ENCODE data around the gene KCNG1.

KCNG1 gene

GRCh38 chr20:51043811-51044210 is 20.9 kb upstream of the KCNG1 start:
- no peak overlapping the region for H3K27ac ChIP-seq (ENCODE audit: low read length)
- H3K4me2 ChIP-seq (ENCODE audit: low read depth, low read length) = no peak overlapping the region
- H2AFZ ChIP-seq (ENCODE audit: low read length) = no peak overlapping the region
- H3K79me2 ChIP-seq (ENCODE audit: low read length) = no peaks in the 10 kb centered on the region
- no peaks in the 10 kb centered on the region for H4K20me1 ChIP-seq (ENCODE audit: insufficient read depth, low read length)
- no peaks in the 10 kb centered on the region for H3K9me3 ChIP-seq (replicated peaks; ENCODE audit: insufficient read depth, low read length)
- H3K4me1 ChIP-seq (ENCODE audit: low read length) = no peaks in the 10 kb centered on the region
- H3K36me3 ChIP-seq (replicated peaks; ENCODE audit: insufficient read depth, low read length) = no peaks in the 10 kb centered on the region
- no peaks in the 10 kb centered on the region for H3K9me2 ChIP-seq (replicated peaks; ENCODE audit: insufficient read depth, low read length)
- TF ChIP-seq, protein P1, sequence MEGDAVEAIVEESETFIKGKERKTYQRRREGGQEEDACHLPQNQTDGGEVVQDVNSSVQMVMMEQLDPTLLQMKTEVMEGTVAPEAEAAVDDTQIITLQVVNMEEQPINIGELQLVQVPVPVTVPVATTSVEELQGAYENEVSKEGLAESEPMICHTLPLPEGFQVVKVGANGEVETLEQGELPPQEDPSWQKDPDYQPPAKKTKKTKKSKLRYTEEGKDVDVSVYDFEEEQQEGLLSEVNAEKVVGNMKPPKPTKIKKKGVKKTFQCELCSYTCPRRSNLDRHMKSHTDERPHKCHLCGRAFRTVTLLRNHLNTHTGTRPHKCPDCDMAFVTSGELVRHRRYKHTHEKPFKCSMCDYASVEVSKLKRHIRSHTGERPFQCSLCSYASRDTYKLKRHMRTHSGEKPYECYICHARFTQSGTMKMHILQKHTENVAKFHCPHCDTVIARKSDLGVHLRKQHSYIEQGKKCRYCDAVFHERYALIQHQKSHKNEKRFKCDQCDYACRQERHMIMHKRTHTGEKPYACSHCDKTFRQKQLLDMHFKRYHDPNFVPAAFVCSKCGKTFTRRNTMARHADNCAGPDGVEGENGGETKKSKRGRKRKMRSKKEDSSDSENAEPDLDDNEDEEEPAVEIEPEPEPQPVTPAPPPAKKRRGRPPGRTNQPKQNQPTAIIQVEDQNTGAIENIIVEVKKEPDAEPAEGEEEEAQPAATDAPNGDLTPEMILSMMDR (IDR thresholded peaks at IDR 0.05; ENCODE audit: low read length) = no peak
- TF ChIP-seq EZH2phosphoT487 (IDR thresholded peaks at IDR 0.05; ENCODE audit: low read length) = no peak
- no peak for TF ChIP-seq EZH2 (optimal IDR thresholded peaks at IDR 0.05; ENCODE audit: low read depth, low read length)
- no peaks in the 10 kb centered on the region for H3F3A ChIP-seq (ENCODE audit: insufficient read depth, low read length)
- no peak overlapping the region for H3K9ac ChIP-seq (ENCODE audit: low read length)
- no peak overlapping the region for H3K4me3 ChIP-seq (ENCODE audit: low read length)
- no peaks in the 10 kb centered on the region; the same call in 1 of the 2 replicates for H3K27me3 ChIP-seq (replicated peaks; ENCODE audit: insufficient read depth, low read length)
- no peak for DNase-seq

- Histone ChIP-seq H3K27me3 (replicated peaks; ENCODE audit: insufficient read depth, low read length) (no peaks in the 10 kb centered on the region; the same call in 1 of the 2 replicates), H4K20me1 (ENCODE audit: insufficient read depth, low read length) (no peaks in the 10 kb centered on the region), H3F3A (ENCODE audit: insufficient read depth, low read length) (no peaks in the 10 kb centered on the region), H3K27ac (ENCODE audit: low read length) (no peak overlapping the region), H3K4me1 (ENCODE audit: low read length) (no peaks in the 10 kb centered on the region), H3K79me2 (ENCODE audit: low read length) (no peaks in the 10 kb centered on the region), H3K9ac (ENCODE audit: low read length) (no peak overlapping the region), H3K9me2 (replicated peaks; ENCODE audit: insufficient read depth, low read length) (no peaks in the 10 kb centered on the region), H3K36me3 (replicated peaks; ENCODE audit: insufficient read depth, low read length) (no peaks in the 10 kb centered on the region), H3K4me3 (ENCODE audit: low read length) (no peak overlapping the region), H2AFZ (ENCODE audit: low read length) (no peak overlapping the region), H3K4me2 (ENCODE audit: low read depth, low read length) (no peak overlapping the region), H3K9me3 (replicated peaks; ENCODE audit: insufficient read depth, low read length) (no peaks in the 10 kb centered on the region)
- no peak for DNase-seq
- TF ChIP-seq EZH2phosphoT487 (IDR thresholded peaks at IDR 0.05; ENCODE audit: low read length) (no peak), EZH2 (optimal IDR thresholded peaks at IDR 0.05; ENCODE audit: low read depth, low read length) (no peak)
- TF ChIP-seq, protein P1 (IDR thresholded peaks at IDR 0.05; ENCODE audit: low read length) = no peak
Observed at GRCh38 chr20:51042657-51043247, 19.8 kb upstream of the KCNG1 start.

DNA sequence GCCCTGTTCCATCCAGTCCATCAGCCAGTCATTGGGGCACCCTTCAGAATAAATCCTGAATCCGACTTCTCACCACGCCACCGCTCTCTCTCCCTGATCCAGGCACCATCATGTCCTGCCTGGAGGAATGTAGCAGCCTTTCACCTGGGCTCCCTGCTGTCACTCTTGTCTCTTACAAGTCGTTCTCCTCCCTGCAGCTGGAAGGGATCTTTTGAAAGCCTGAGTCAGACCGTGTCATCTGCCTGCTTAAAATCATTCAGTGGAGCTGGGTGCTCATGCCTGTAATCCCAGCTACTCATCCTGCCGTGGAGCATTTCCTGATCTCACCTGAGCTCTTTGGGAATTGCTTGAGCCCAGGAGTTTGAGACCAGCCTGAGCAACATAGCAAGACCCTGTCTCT is 19.2 kb upstream of the KCNG1 start:
- no peaks in the 10 kb centered on the region; the same call in 1 of the 2 replicates for H3K27me3 ChIP-seq (replicated peaks; ENCODE audit: insufficient read depth, low read length)
- TF ChIP-seq EZH2phosphoT487 (IDR thresholded peaks at IDR 0.05; ENCODE audit: low read length) (no peak), EZH2 (optimal IDR thresholded peaks at IDR 0.05; ENCODE audit: low read depth, low read length) (no peak)
- TF ChIP-seq, protein P1 (IDR thresholded peaks at IDR 0.05; ENCODE audit: low read length) = no peak
- H3K4me3 ChIP-seq (ENCODE audit: low read length) = no peak overlapping the region
- H3K9me2 ChIP-seq (replicated peaks; ENCODE audit: insufficient read depth, low read length) = no peaks in the 10 kb centered on the region
- H4K20me1 ChIP-seq (ENCODE audit: insufficient read depth, low read length) = no peaks in the 10 kb centered on the region
- H3K4me1 ChIP-seq (ENCODE audit: low read length) = no peaks in the 10 kb centered on the region
- H3K4me2 ChIP-seq (ENCODE audit: low read depth, low read length) = no peak overlapping the region
- H2AFZ ChIP-seq (ENCODE audit: low read length) = no peak overlapping the region
- DNase-seq = no peak
- no peaks in the 10 kb centered on the region for H3K9me3 ChIP-seq (replicated peaks; ENCODE audit: insufficient read depth, low read length)
- no peak overlapping the region for H3K9ac ChIP-seq (ENCODE audit: low read length)
- no peaks in the 10 kb centered on the region for H3K79me2 ChIP-seq (ENCODE audit: low read length)
- H3K27ac ChIP-seq (ENCODE audit: low read length) = no peak overlapping the region
- no peaks in the 10 kb centered on the region for H3F3A ChIP-seq (ENCODE audit: insufficient read depth, low read length)
- H3K36me3 ChIP-seq (replicated peaks; ENCODE audit: insufficient read depth, low read length) = no peaks in the 10 kb centered on the region
